Measurements from ENCODE around the gene CDHR5. TPM values are rescaled to one million over a fixed set of nuclear protein-coding genes. Genes with fewer than 3 reads are reported as not detected.

Gene CDHR5
- total RNA-seq, 1 donor from 2014 or later: not detected

- Histone ChIP-seq H3K4me3 (no peak overlapping the region), H3K9me3 (no peaks in the 10 kb centered on the region), H3K4me1 (no peaks in the 10 kb centered on the region), H3K27ac (no peak overlapping the region), H3K27me3 (peaks cover 20% of the 10 kb centered on the region), H3K36me3 (no peaks in the 10 kb centered on the region)
- DNase-seq (no peak), ATAC-seq (no peak)
- intact Hi-C loops (cut with DNase I): no loop called here
- no peak for TF ChIP-seq CTCF (IDR thresholded peaks at IDR 0.05)
These were observed 2.5 kb upstream of the CDHR5 start for GRCh38 chr11:627308-627576.

- TF ChIP-seq CTCF (IDR thresholded peaks at IDR 0.05): no peak
- H3K4me3 ChIP-seq: no peak within 1 kb of the TSS
- intact Hi-C loops (cut with DNase I): no loop called here
These were observed 1.9 kb upstream of the CDHR5 start, which contains the start of gene SCT for GRCh38 chr11:626475-627307. TSS of gene SCT (minus strand) at chr11:627181. CDS start at chr11:627143, 38 bp downstream.

GRCh38 chr11:625636-626268, 997 bp upstream of the CDHR5 start:
- DNase-seq (no peak), ATAC-seq (no peak)
- no peaks in the 10 kb centered on the region for H3K4me1 ChIP-seq
- no peak overlapping the region for H3K4me3 ChIP-seq
- no peak overlapping the region for H3K27ac ChIP-seq
- H3K9me3 ChIP-seq: no peaks in the 10 kb centered on the region
- TF ChIP-seq CTCF (IDR thresholded peaks at IDR 0.05): no peak
- intact Hi-C loops (cut with DNase I): no loop called here
- H3K36me3 ChIP-seq: no peaks in the 10 kb centered on the region
- peaks cover 20% of the 10 kb centered on the region for H3K27me3 ChIP-seq

More at GRCh38 chr11:626475-627307, 1.9 kb upstream of the CDHR5 start, which contains the start of gene SCT:
- ATAC-seq (no peak), DNase-seq (no peak)
- H3K4me1 ChIP-seq: no peaks in the 10 kb centered on the region
- H3K9me3 ChIP-seq: no peaks in the 10 kb centered on the region
- H3K36me3 ChIP-seq: no peaks in the 10 kb centered on the region
- H3K27me3 ChIP-seq: peaks cover 20% of the 10 kb centered on the region
- H3K27ac ChIP-seq: no peak within 1 kb of the TSS

GRCh38 chr11:623999-624704, 603 bp downstream of the CDHR5 start:
- DNase-seq (no peak), ATAC-seq (no peak)
- intact Hi-C loops (cut with DNase I): no loop called here
- H3K27me3 ChIP-seq: peaks cover 20% of the 10 kb centered on the region
- no peaks in the 10 kb centered on the region for H3K9me3 ChIP-seq
- no peaks in the 10 kb centered on the region for H3K4me1 ChIP-seq
- H3K36me3 ChIP-seq: no peaks in the 10 kb centered on the region
- no peak overlapping the region for H3K4me3 ChIP-seq
- no peak overlapping the region for H3K27ac ChIP-seq
- TF ChIP-seq CTCF (IDR thresholded peaks at IDR 0.05): no peak

- no peak for TF ChIP-seq CTCF (IDR thresholded peaks at IDR 0.05)
- DNase-seq (no peak), ATAC-seq (no peak)
- no peaks in the 10 kb centered on the region for H3K4me1 ChIP-seq
- H3K27me3 ChIP-seq: peaks cover 20% of the 10 kb centered on the region
- intact Hi-C loops (cut with DNase I): no loop called here
- H3K27ac ChIP-seq: no peak overlapping the region
- H3K36me3 ChIP-seq: no peaks in the 10 kb centered on the region
- H3K4me3 ChIP-seq: no peak overlapping the region
- H3K9me3 ChIP-seq: no peaks in the 10 kb centered on the region
These were observed 1.3 kb downstream of the CDHR5 start for GRCh38 chr11:623349-623869.

All from upper lobe of right lung (tissue), 1 donor.